H1 (cell line): Measurements from ENCODE around the gene BZW2. TPM values are rescaled to one million over a fixed set of nuclear protein-coding genes. Genes with fewer than 3 reads are reported as not detected.

Experiments used
- CHD2 ChIP-seq: IDR thresholded peaks from 2 replicates; pipeline ENCODE4 v1.6.1; 2012; ENCODE audit warnings: low read length, improper control_type of control experiment
- HDAC2 ChIP-seq, 2 experiments: fragments of 300-600 bp in 1 of 2; sonication (generic) in 1 of 2; IDR thresholded peaks; 2 replicates each; pipeline ENCODE4 v1.6.1; 2011 to 2012; ENCODE audit warnings: low read depth in 2 of 2, low read length in 2 of 2, mild to moderate bottlenecking in 2 of 2, moderate library complexity in 2 of 2, borderline replicate concordance in 1 of 2, inconsistent platforms in 1 of 2
- HDAC6 ChIP-seq: IDR thresholded peaks from one replicate; pipeline ENCODE4 v1.7.1; 2012; ENCODE audit warnings: low read depth, mild to moderate bottlenecking, inconsistent platforms, low read length, moderate library complexity
- RFX5 ChIP-seq: IDR thresholded peaks from 2 replicates; pipeline ENCODE4 v1.6.1; 2011; ENCODE audit warnings: low read depth, low read length, improper control_type of control experiment, borderline replicate concordance
- SP1 ChIP-seq: IDR thresholded peaks from 2 replicates; pipeline ENCODE4 v1.6.1; 2011; ENCODE audit warnings: low read depth, low read length
- SP2 ChIP-seq: IDR thresholded peaks from 2 replicates; pipeline ENCODE4 v1.6.1; 2012; ENCODE audit warnings: mild to moderate bottlenecking, low read length, inconsistent platforms
- polyA plus RNA-seq, 7 experiments: library from polyadenylated mRNA; depleted of rRNA in 3 of 7; stranded (reverse) in 5 of 7; unstranded in 2 of 7; fragments of >200 nt in 5 of 7; fragments of 200-250 nt in 2 of 7; gene quantifications; 1 replicate in 5 of 7; 2 replicates in 1 of 7; 4 replicates in 1 of 7; pipeline versions ENCODE4 v1.2.1 to v1.2.3, GENCODE V29; 2011 to 2013; ENCODE audit warnings: missing spikeins in 2 of 7, mixed read lengths in 2 of 7
- total RNA-seq: library from RNA; stranded (reverse); fragmentation: NEBNext Ultra II Directional; extraction: Animal tissue kit (Norgen Biotek cat#: 25700); gene quantifications from 2 replicates; pipeline ENCODE4 v1.2.1, GENCODE V29; 2021
- TF ChIP-seq, protein P1 (sequence below): fragments of 300-600 bp; sonication (generic); IDR thresholded peaks from 2 replicates; pipeline ENCODE4 v1.7.1; 2012; ENCODE audit warnings: low read length, moderate library complexity, mild to moderate bottlenecking, inconsistent platforms; ENCODE audit not compliant: insufficient replicate concordance
- TF ChIP-seq, protein P2 (sequence below): IDR thresholded peaks from 2 replicates; pipeline ENCODE4 v1.6.1; 2011; ENCODE audit warnings: low read depth, mild to moderate bottlenecking, low read length; ENCODE audit not compliant: insufficient read depth
- TF ChIP-seq, protein P3 (sequence below): IDR thresholded peaks from 2 replicates; pipeline ENCODE4 v1.6.1; 2012; ENCODE audit warnings: inconsistent platforms

BZW2 gene
- total and polyA plus RNA-seq, 2 of the 8 experiments (the other 6 are each of a cell fraction or from before 2014, with no cell fraction given), result 32.3 to 103 TPM

DNA sequence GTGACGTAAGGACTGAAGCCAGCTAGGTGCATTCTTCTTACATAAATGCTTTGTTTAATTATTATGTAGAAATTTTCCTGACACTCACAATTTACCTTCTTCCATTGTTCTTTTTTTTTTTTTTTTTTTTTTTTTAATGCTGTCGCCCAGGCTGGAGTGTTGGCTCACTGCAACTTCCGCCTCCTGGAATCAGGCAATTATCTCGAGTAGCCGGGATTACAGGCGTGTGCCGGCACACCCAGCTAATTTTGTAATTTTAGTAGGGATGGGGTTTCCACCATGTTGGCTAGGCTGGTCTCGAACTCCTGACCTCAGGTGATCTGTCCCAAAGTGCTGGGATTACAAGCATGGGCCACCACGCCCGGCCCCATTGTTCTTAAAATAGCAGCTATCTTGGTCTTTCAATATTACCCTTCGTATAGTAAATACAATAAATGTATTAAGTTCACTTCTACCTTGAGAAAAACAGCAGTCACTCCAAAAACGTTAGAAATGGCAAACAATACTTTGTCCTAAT lies 32.1 kb downstream of the BZW2 start (continued):
- TF ChIP-seq, protein P1, sequence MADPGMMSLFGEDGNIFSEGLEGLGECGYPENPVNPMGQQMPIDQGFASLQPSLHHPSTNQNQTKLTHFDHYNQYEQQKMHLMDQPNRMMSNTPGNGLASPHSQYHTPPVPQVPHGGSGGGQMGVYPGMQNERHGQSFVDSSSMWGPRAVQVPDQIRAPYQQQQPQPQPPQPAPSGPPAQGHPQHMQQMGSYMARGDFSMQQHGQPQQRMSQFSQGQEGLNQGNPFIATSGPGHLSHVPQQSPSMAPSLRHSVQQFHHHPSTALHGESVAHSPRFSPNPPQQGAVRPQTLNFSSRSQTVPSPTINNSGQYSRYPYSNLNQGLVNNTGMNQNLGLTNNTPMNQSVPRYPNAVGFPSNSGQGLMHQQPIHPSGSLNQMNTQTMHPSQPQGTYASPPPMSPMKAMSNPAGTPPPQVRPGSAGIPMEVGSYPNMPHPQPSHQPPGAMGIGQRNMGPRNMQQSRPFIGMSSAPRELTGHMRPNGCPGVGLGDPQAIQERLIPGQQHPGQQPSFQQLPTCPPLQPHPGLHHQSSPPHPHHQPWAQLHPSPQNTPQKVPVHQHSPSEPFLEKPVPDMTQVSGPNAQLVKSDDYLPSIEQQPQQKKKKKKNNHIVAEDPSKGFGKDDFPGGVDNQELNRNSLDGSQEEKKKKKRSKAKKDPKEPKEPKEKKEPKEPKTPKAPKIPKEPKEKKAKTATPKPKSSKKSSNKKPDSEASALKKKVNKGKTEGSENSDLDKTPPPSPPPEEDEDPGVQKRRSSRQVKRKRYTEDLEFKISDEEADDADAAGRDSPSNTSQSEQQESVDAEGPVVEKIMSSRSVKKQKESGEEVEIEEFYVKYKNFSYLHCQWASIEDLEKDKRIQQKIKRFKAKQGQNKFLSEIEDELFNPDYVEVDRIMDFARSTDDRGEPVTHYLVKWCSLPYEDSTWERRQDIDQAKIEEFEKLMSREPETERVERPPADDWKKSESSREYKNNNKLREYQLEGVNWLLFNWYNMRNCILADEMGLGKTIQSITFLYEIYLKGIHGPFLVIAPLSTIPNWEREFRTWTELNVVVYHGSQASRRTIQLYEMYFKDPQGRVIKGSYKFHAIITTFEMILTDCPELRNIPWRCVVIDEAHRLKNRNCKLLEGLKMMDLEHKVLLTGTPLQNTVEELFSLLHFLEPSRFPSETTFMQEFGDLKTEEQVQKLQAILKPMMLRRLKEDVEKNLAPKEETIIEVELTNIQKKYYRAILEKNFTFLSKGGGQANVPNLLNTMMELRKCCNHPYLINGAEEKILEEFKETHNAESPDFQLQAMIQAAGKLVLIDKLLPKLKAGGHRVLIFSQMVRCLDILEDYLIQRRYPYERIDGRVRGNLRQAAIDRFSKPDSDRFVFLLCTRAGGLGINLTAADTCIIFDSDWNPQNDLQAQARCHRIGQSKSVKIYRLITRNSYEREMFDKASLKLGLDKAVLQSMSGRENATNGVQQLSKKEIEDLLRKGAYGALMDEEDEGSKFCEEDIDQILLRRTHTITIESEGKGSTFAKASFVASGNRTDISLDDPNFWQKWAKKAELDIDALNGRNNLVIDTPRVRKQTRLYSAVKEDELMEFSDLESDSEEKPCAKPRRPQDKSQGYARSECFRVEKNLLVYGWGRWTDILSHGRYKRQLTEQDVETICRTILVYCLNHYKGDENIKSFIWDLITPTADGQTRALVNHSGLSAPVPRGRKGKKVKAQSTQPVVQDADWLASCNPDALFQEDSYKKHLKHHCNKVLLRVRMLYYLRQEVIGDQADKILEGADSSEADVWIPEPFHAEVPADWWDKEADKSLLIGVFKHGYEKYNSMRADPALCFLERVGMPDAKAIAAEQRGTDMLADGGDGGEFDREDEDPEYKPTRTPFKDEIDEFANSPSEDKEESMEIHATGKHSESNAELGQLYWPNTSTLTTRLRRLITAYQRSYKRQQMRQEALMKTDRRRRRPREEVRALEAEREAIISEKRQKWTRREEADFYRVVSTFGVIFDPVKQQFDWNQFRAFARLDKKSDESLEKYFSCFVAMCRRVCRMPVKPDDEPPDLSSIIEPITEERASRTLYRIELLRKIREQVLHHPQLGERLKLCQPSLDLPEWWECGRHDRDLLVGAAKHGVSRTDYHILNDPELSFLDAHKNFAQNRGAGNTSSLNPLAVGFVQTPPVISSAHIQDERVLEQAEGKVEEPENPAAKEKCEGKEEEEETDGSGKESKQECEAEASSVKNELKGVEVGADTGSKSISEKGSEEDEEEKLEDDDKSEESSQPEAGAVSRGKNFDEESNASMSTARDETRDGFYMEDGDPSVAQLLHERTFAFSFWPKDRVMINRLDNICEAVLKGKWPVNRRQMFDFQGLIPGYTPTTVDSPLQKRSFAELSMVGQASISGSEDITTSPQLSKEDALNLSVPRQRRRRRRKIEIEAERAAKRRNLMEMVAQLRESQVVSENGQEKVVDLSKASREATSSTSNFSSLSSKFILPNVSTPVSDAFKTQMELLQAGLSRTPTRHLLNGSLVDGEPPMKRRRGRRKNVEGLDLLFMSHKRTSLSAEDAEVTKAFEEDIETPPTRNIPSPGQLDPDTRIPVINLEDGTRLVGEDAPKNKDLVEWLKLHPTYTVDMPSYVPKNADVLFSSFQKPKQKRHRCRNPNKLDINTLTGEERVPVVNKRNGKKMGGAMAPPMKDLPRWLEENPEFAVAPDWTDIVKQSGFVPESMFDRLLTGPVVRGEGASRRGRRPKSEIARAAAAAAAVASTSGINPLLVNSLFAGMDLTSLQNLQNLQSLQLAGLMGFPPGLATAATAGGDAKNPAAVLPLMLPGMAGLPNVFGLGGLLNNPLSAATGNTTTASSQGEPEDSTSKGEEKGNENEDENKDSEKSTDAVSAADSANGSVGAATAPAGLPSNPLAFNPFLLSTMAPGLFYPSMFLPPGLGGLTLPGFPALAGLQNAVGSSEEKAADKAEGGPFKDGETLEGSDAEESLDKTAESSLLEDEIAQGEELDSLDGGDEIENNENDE, result no peak
- TF ChIP-seq, protein P2, sequence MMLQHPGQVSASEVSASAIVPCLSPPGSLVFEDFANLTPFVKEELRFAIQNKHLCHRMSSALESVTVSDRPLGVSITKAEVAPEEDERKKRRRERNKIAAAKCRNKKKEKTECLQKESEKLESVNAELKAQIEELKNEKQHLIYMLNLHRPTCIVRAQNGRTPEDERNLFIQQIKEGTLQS, result no peak
- TF ChIP-seq HDAC2 (IDR thresholded peaks at IDR 0.05; ENCODE audit: borderline replicate concordance in 1 of 2, low read depth in 2 of 2, low read length in 2 of 2) (no peak), SP2 (no peak), RFX5 (no peak), HDAC6 (no peak), CHD2 (no peak), SP1 (no peak)
- TF ChIP-seq, protein P3, sequence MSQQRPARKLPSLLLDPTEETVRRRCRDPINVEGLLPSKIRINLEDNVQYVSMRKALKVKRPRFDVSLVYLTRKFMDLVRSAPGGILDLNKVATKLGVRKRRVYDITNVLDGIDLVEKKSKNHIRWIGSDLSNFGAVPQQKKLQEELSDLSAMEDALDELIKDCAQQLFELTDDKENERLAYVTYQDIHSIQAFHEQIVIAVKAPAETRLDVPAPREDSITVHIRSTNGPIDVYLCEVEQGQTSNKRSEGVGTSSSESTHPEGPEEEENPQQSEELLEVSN, result no peak
